Astrocyte of the spinal cord (primary cell): Measurements from ENCODE around the gene MYO5C.

Experiments
- DNase-seq: peaks from one replicate; pipeline ENCODE4 v3.0.0; 2011; ENCODE audit warnings: low read depth, low spot score
- H3K4me3 ChIP-seq: 2 replicates; pipeline ENCODE4 v1.5.1; 2011; ENCODE audit warnings: low read depth, mild to moderate bottlenecking, low read length, moderate library complexity
- CTCF ChIP-seq: IDR thresholded peaks from 2 replicates; pipeline ENCODE4 v1.5.1; 2012; ENCODE audit warnings: low read depth, mild to moderate bottlenecking, low read length, inconsistent platforms
- in situ Hi-C: cut with HindIII; loops from 2 replicates; pipeline ENCODE4 v1.10.0; 2017; ENCODE audit warnings: low sequenced_read_pairs

Gene MYO5C

GRCh38 chr15:52276256-52276770 is 19.3 kb downstream of the MYO5C start:
- DNase-seq, result no peak
- TF ChIP-seq CTCF, result no peak
- H3K4me3 ChIP-seq, result no peak overlapping the region
- in situ Hi-C loops, result no loop called here

GRCh38 chr15:52263563-52264282 is 31.9 kb downstream of the MYO5C start:
- no peak for DNase-seq
- in situ Hi-C loops, result no loop called here
- H3K4me3 ChIP-seq, result no peak overlapping the region
- no peak for TF ChIP-seq CTCF

GRCh38 chr15:52262364-52262763 is 33.2 kb downstream of the MYO5C start:
- H3K4me3 ChIP-seq, result no peak overlapping the region
- in situ Hi-C loops, result no loop called here
- TF ChIP-seq CTCF, result no peak
- peak; percentile 8 for DNase-seq

- H3K4me3 ChIP-seq, result no peak overlapping the region
- peak; percentile 95 for DNase-seq
- peak; percentile 12 for TF ChIP-seq CTCF
- in situ Hi-C loops, result no loop called here
Measured at GRCh38 chr15:52261498-52262242, 33.9 kb downstream of the MYO5C start.

GRCh38 chr15:52261026-52261425 is 34.6 kb downstream of the MYO5C start:
- H3K4me3 ChIP-seq, result no peak overlapping the region
- DNase-seq, result no peak
- in situ Hi-C loops, result no loop called here
- no peak for TF ChIP-seq CTCF

GRCh38 chr15:52259503-52259902 is 36.1 kb downstream of the MYO5C start:
- no peak for DNase-seq
- H3K4me3 ChIP-seq, result no peak overlapping the region
- in situ Hi-C loops, result no loop called here
- no peak for TF ChIP-seq CTCF
